H1 (cell line): ENCODE measurements around the gene MYH10. TPM values are rescaled to one million over a fixed set of nuclear protein-coding genes. Genes with fewer than 3 reads are reported as not detected.

Source experiments
- BACH1 ChIP-seq: IDR thresholded peaks from 2 replicates; pipeline ENCODE4 v1.6.1; 2012; ENCODE audit warnings: low read length, improper control_type of control experiment
- FOSL1 ChIP-seq: IDR thresholded peaks from 2 replicates; pipeline ENCODE4 v1.6.1; 2011; ENCODE audit warnings: mild to moderate bottlenecking, low read depth, low read length, moderate library complexity; ENCODE audit not compliant: insufficient read depth
- HDAC2 ChIP-seq, 2 experiments: fragments of 300-600 bp in 1 of 2; sonication (generic) in 1 of 2; IDR thresholded peaks; 2 replicates each; pipeline ENCODE4 v1.6.1; 2011 to 2012; ENCODE audit warnings: low read depth in 2 of 2, low read length in 2 of 2, mild to moderate bottlenecking in 2 of 2, moderate library complexity in 2 of 2, borderline replicate concordance in 1 of 2, inconsistent platforms in 1 of 2
- HDAC6 ChIP-seq: IDR thresholded peaks from one replicate; pipeline ENCODE4 v1.7.1; 2012; ENCODE audit warnings: low read depth, mild to moderate bottlenecking, inconsistent platforms, low read length, moderate library complexity
- POLR2A ChIP-seq, 2 experiments: IDR thresholded peaks; 1 replicate in 1 of 2; 2 replicates in 1 of 2; pipeline ENCODE4 v1.6.1; 2011; ENCODE audit warnings: low read depth in 2 of 2, low read length in 2 of 2, mild to moderate bottlenecking in 2 of 2; ENCODE audit errors: control extremely low read depth in 1 of 2
- polyA plus RNA-seq, 7 experiments: library from polyadenylated mRNA; depleted of rRNA in 3 of 7; stranded (reverse) in 5 of 7; unstranded in 2 of 7; fragments of >200 nt in 5 of 7; fragments of 200-250 nt in 2 of 7; gene quantifications; 1 replicate in 5 of 7; 2 replicates in 1 of 7; 4 replicates in 1 of 7; pipeline versions ENCODE4 v1.2.1 to v1.2.3, GENCODE V29; 2011 to 2013; ENCODE audit warnings: missing spikeins in 2 of 7, mixed read lengths in 2 of 7
- total RNA-seq: library from RNA; stranded (reverse); fragmentation: NEBNext Ultra II Directional; extraction: Animal tissue kit (Norgen Biotek cat#: 25700); gene quantifications from 2 replicates; pipeline ENCODE4 v1.2.1, GENCODE V29; 2021
- TF ChIP-seq, protein P1 (sequence below): fragments of 300-600 bp; sonication (generic); IDR thresholded peaks from 2 replicates; pipeline ENCODE4 v1.7.1; 2012; ENCODE audit warnings: low read length, moderate library complexity, mild to moderate bottlenecking, inconsistent platforms; ENCODE audit not compliant: insufficient replicate concordance
- TF ChIP-seq, protein P2 (sequence below), 3 experiments: IDR thresholded peaks; 1 replicate in 2 of 3; 2 replicates in 1 of 3; pipeline versions ENCODE4 v1.5.1 to v1.6.1; 2011; ENCODE audit warnings: low read length in 3 of 3, mild to moderate bottlenecking in 3 of 3, inconsistent platforms in 2 of 3, low read depth in 1 of 3, moderate library complexity in 1 of 3; ENCODE audit not compliant: insufficient read depth in 1 of 3; ENCODE audit errors: control extremely low read depth in 1 of 3
- TF ChIP-seq, protein P3 (sequence below): IDR thresholded peaks from 2 replicates; pipeline ENCODE4 v1.6.1; 2011; ENCODE audit warnings: low read depth, mild to moderate bottlenecking, low read length; ENCODE audit not compliant: insufficient read depth

Gene MYH10
- total and polyA plus RNA-seq, 2 of the 8 experiments (the other 6 are each of a cell fraction or from before 2014, with no cell fraction given) = 64.1 to 289 TPM

DNA sequence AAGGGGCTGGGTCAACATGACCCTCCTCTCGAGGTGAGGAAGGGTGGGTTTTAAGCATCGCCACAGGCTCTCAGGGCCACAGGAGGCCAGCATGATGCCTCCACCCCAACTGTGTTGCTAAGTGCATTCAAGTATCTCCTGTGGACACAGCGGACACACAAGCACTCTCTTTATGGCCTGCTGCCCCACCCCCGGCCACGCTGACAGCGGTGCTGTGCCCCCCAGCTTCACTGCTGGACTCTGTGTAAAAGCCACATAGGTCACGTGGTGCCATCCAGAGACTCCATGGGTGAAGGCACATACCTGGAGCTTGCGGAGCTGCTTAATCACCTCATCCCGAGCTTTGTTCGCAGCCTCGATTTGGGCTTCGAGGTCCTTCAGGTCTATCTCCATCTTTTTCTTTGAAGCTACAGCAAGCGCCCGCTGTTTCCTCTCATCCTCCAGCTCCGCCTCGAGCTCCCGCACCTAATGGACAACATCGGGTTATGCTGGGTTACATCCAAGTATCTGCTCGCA, 143.3 kb downstream of the MYH10 start (continued):
- TF ChIP-seq, protein P1, sequence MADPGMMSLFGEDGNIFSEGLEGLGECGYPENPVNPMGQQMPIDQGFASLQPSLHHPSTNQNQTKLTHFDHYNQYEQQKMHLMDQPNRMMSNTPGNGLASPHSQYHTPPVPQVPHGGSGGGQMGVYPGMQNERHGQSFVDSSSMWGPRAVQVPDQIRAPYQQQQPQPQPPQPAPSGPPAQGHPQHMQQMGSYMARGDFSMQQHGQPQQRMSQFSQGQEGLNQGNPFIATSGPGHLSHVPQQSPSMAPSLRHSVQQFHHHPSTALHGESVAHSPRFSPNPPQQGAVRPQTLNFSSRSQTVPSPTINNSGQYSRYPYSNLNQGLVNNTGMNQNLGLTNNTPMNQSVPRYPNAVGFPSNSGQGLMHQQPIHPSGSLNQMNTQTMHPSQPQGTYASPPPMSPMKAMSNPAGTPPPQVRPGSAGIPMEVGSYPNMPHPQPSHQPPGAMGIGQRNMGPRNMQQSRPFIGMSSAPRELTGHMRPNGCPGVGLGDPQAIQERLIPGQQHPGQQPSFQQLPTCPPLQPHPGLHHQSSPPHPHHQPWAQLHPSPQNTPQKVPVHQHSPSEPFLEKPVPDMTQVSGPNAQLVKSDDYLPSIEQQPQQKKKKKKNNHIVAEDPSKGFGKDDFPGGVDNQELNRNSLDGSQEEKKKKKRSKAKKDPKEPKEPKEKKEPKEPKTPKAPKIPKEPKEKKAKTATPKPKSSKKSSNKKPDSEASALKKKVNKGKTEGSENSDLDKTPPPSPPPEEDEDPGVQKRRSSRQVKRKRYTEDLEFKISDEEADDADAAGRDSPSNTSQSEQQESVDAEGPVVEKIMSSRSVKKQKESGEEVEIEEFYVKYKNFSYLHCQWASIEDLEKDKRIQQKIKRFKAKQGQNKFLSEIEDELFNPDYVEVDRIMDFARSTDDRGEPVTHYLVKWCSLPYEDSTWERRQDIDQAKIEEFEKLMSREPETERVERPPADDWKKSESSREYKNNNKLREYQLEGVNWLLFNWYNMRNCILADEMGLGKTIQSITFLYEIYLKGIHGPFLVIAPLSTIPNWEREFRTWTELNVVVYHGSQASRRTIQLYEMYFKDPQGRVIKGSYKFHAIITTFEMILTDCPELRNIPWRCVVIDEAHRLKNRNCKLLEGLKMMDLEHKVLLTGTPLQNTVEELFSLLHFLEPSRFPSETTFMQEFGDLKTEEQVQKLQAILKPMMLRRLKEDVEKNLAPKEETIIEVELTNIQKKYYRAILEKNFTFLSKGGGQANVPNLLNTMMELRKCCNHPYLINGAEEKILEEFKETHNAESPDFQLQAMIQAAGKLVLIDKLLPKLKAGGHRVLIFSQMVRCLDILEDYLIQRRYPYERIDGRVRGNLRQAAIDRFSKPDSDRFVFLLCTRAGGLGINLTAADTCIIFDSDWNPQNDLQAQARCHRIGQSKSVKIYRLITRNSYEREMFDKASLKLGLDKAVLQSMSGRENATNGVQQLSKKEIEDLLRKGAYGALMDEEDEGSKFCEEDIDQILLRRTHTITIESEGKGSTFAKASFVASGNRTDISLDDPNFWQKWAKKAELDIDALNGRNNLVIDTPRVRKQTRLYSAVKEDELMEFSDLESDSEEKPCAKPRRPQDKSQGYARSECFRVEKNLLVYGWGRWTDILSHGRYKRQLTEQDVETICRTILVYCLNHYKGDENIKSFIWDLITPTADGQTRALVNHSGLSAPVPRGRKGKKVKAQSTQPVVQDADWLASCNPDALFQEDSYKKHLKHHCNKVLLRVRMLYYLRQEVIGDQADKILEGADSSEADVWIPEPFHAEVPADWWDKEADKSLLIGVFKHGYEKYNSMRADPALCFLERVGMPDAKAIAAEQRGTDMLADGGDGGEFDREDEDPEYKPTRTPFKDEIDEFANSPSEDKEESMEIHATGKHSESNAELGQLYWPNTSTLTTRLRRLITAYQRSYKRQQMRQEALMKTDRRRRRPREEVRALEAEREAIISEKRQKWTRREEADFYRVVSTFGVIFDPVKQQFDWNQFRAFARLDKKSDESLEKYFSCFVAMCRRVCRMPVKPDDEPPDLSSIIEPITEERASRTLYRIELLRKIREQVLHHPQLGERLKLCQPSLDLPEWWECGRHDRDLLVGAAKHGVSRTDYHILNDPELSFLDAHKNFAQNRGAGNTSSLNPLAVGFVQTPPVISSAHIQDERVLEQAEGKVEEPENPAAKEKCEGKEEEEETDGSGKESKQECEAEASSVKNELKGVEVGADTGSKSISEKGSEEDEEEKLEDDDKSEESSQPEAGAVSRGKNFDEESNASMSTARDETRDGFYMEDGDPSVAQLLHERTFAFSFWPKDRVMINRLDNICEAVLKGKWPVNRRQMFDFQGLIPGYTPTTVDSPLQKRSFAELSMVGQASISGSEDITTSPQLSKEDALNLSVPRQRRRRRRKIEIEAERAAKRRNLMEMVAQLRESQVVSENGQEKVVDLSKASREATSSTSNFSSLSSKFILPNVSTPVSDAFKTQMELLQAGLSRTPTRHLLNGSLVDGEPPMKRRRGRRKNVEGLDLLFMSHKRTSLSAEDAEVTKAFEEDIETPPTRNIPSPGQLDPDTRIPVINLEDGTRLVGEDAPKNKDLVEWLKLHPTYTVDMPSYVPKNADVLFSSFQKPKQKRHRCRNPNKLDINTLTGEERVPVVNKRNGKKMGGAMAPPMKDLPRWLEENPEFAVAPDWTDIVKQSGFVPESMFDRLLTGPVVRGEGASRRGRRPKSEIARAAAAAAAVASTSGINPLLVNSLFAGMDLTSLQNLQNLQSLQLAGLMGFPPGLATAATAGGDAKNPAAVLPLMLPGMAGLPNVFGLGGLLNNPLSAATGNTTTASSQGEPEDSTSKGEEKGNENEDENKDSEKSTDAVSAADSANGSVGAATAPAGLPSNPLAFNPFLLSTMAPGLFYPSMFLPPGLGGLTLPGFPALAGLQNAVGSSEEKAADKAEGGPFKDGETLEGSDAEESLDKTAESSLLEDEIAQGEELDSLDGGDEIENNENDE = no peak
- TF ChIP-seq HDAC2 (IDR thresholded peaks at IDR 0.05; ENCODE audit: borderline replicate concordance in 1 of 2, low read depth in 2 of 2, low read length in 2 of 2) (no peak), BACH1 (no peak), HDAC6 (no peak), FOSL1 (no peak), POLR2A (IDR thresholded peaks at IDR 0.05; ENCODE audit: control extremely low read depth in 1 of 2, low read depth in 2 of 2, low read length in 2 of 2) (no peak)
- TF ChIP-seq, protein P2, sequence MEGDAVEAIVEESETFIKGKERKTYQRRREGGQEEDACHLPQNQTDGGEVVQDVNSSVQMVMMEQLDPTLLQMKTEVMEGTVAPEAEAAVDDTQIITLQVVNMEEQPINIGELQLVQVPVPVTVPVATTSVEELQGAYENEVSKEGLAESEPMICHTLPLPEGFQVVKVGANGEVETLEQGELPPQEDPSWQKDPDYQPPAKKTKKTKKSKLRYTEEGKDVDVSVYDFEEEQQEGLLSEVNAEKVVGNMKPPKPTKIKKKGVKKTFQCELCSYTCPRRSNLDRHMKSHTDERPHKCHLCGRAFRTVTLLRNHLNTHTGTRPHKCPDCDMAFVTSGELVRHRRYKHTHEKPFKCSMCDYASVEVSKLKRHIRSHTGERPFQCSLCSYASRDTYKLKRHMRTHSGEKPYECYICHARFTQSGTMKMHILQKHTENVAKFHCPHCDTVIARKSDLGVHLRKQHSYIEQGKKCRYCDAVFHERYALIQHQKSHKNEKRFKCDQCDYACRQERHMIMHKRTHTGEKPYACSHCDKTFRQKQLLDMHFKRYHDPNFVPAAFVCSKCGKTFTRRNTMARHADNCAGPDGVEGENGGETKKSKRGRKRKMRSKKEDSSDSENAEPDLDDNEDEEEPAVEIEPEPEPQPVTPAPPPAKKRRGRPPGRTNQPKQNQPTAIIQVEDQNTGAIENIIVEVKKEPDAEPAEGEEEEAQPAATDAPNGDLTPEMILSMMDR (IDR thresholded peaks at IDR 0.05; ENCODE audit: control extremely low read depth in 1 of 3, insufficient read depth in 1 of 3, low read depth in 1 of 3, low read length in 3 of 3) = no peak
- TF ChIP-seq, protein P3, sequence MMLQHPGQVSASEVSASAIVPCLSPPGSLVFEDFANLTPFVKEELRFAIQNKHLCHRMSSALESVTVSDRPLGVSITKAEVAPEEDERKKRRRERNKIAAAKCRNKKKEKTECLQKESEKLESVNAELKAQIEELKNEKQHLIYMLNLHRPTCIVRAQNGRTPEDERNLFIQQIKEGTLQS = no peak
